ENCODE measurements around the gene SACS. TPM values are rescaled to one million over a fixed set of nuclear protein-coding genes. Genes with fewer than 3 reads are reported as not detected.
A peak's percentile ranks its signal among the peaks of the same experiment; 100 is the strongest.
"Not testable (repeated sequence)": the region's sequence is repeated elsewhere in the genome, so short reads cannot be mapped to it uniquely, and the experiment has no call there.

Gene SACS
- total RNA-seq, 2 donors from 2014 or later = 12.1 to 23.3 TPM

DNA sequence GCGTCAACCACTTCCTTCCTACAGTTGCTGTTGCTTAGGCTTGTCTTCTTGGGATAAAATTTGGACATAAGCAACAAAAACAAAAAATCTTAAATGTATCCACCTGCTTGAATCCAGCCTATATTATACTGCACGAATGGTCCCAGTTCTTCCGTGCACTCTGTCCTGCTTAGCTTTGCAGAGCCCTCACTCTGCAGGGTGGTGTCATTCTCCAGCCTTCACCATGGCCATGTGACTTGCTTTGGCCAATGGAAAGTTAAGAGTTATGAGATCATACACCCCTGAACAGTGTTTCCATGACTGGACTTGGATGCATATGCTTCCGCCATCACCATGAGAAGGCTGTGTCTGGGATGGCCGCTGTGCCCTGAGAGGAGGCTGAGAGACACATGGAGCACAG, 27.4 kb upstream of the SACS start:
- intact Hi-C loops (cut with DNase I) = loop anchor here in 1 of 2 donors (10.0 kb wide), 1 partner anchor 754 kb away; no protein-coding TSS in a partner anchor
- ATAC-seq (no peak), DNase-seq (no peak)

DNA sequence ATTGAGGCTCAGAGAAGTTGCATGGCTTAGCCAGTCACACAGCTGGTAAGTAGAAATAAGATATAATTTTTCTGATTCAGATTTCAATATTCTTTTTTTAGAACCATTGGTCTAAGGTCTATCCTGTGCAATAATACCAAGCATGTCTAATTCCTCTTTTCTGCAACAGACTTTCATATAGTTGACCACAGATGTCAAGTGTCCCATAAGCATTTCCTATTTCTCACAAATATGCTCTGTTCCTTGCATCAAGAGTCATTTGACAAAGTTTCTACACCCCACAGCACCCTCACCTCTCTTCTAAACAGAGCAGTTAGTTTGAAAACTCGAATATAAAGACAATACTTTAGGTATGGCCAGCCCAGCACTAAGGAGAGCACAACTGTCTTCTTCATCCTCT, 26.8 kb upstream of the SACS start:
- intact Hi-C loops (cut with DNase I) = loop anchor here in 1 of 2 donors (10.0 kb wide), 1 partner anchor 754 kb away; no protein-coding TSS in a partner anchor
- DNase-seq (no peak), ATAC-seq (peak in 1 of 2 donors; percentile 5)

DNA sequence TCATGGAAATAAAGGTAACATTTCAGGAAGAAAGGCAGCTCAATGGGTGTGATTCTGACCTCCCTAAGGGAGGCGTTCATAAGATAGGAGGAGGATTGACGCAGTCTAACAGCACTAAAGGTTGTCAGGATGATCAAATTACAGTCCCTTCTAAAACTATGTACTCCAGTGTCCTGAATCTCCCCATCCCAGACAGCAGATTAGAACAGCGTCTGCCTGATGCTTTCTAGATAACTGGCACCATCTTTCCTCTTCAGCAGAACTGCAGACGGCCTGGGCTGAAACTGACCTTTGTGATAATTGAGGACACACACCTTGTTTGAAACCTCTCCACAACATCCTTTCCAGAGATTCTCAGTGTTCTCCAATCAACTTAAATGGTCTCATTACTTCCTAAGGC, 25.5 kb upstream of the SACS start:
- intact Hi-C loops (cut with DNase I) = no loop called here

DNA sequence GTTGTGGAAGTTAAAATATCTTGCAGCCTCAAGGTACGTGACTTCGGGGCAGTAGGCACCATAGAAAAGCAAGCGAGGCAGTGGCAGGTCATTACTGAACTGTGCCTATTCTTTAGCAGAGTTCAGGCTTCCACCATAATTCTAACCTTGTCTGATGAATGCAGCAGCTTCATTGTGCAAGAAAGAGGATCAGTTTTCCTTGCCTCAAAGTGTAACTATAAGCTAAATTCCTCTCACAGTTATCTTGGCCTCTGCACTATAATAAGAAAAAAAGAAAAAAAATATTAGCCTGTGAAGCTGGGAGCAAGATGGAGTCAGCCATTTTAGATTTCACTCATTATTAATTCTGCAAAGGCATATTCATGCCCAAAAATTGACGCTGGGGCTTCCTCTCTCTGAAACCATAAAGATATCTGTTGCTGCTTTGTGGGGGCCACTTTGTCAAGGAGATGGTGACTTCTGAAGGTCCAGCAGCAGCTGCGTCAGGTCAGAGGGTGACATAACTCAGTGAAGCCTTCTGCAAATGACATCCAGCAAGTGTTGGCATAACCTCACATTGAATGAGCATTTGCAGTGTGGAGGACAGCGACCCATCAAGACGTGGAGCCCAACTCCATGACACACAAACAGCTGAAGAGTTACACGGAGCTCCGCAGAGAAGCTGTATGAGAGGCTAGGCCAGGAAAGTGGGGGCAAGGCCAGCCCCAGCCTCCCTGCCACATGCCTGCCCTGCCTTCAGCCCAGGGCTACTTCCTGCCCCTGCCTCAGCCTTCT, 23.1 kb upstream of the SACS start:
- intact Hi-C loops (cut with DNase I) = no loop called here
- DNase-seq (no peak), ATAC-seq (no peak)

More for the DNA sequence above, 25.5 kb upstream of the SACS start:
- DNase-seq = no peak
- ATAC-seq = no peak

DNA sequence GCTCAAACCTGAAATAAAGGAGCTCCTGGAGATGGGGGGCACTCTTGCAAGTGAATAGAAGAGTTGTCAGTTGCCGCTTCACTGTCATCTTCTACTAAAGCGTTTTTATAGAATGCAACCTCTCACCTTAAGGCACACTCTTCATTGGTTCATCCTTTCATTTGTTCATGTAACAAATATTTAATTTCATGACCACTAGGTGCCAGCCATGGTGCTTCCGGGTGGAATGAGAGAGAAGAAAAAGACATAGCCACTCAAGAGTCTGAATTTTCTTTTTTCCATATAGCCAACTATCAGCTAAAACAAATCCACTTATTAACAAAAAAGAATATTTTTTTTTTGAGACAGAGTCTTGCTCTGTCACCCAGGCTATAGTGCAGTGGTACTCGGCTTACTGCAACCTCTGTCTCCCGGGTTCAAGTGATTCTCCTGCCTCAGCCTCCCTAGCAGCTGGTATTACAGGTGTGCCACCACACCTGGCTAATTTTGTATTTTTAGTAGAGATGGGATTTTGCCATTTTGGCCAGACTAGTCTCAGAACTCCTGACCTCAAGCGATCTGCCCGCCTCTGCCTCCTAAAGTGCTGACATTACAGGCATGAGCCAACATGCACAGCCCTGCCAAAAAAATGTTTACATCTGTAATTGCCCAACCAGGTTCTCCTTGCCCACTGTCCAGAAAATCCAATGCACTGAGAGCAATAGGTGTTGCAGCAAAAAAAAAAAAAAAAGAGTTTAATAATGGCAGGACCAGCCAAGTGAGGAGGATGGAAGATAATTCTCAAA, 22.1 kb upstream of the SACS start:
- DNase-seq (no peak), ATAC-seq (no peak)
- intact Hi-C loops (cut with DNase I) = no loop called here

DNA sequence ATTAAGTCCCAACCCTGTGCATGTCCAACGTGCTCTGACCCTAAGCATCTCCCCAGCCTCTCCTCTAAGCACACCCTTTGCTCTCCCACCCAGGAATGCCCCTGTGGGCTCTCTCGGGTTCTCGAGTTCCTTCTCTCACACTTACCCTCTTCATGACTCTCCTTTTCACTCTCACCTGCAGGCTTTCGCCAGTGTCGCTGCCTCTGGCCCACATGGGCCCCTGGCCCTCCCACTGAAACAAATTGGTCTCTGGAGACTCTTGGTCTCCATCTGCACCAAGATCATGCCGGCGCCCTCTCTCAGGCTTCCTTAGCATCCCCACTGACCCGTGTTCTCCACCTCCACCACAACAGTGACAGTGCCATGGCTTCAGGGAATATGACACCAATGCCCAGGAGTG, 19.6 kb upstream of the SACS start:
- intact Hi-C loops (cut with DNase I) = no loop called here
- DNase-seq (no peak), ATAC-seq (no peak)

DNA sequence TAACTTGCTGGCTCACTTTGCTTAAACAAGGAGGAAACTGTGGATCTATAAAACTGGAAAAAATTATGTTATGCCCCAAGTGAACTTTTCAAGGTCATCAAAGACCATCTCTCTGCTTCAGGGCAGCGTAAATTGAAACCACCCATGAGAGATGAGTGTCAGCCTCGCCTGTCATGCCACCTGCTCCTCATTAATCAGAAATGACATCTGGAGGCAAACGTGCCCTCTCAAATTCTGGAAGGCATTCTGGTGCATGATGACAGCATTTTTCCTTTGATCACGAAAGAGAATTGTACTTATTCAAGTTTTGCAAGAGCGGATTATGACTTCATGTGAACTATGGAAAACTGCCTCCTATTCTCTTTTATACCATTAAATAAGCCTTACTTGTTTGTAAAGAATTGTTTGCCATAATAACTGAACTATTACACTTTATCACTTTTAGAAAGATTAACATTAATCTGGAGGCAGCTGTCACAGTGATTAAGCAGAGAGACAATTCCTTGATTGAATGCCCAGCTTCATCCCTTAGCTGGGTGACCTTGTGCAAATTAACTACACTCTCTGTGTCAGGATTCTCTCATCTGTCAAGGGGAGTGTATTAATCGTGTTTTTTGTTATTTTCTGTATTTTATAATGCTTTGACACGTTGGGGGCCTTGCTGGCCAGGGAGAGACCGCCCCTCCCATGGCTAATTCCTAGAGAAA, 17.0 kb upstream of the SACS start:
- intact Hi-C loops (cut with DNase I) = no loop called here
- DNase-seq (no peak), ATAC-seq (no peak)

DNA sequence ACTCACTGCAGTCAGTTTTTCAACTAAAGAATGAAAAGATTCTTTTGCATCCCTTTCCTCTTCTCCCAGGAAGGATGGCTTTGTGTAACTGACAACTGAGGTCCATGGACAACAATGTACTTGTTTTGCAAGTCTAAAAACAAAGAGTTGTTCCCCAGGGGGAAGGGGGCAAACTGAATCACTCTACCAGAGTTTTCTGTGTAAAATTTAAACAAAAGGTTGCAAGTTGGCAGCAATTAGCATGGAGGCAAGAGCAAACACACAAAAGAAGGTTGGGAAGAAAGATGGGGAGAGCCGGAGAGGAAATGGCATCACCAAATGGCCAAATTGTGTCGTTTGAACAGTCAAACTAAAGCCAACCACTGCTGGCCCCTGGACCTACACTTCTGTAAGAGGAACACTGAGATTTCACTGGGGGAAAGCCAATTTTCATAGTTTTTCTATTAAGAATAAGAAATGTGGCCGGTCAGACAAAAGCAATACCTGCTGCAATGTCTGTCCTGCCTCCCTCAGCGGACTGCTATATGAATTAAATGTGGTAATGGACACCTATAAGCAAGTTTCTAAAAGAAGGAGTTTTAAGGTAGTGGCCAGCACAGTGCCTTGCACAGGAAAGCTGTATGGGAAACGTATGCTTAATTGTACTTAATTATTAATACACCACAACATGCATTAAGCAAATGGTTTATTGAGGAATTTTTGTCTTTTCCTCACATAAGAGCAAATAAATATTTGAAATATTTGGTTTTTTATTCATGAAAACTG, 16.1 kb upstream of the SACS start:
- intact Hi-C loops (cut with DNase I) = no loop called here

DNA sequence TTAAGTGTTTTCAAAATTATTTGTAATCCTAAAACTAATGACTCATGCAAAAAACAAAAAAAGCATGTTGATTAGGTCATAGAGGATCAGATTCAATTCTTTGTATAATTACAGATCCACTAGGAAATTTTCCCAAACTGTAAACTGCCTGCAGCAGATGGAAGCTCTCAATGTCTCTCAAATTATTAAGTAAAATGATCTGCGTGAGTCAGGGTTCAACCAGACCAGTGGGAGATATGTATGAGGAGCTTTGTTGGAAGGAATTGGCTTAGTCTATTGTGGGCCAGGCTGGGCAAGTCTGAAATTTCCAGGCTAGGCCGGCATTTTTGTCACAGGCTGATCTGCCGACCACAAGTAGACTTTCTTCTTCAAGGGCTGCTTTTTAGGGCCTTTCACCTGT, 14.4 kb upstream of the SACS start:
- ATAC-seq (peak; percentile 44 to 92), DNase-seq (no peak)
- intact Hi-C loops (cut with DNase I) = no loop called here

More for the DNA sequence above, 16.1 kb upstream of the SACS start:
- DNase-seq = no peak
- ATAC-seq = no peak

DNA sequence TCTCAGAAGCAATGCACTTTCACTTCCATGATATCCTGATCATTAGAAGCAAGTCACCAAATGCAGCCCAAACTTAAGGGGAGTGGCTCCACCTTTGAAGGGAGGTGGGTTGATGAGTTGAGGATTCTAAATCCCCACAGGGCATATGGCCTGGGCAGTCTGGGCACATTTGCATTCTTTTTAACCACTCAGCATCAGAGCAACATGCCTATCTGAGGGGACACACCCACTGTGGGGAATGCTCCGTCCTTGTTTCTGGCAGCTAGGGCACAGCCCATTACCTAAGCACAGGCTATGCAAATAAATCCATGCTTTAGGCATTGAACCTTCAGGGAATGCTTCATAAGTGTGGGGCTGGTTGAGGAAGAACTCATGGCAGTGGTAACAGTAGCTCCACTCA, 12.3 kb upstream of the SACS start:
- ATAC-seq = no peak
- intact Hi-C loops (cut with DNase I) = no loop called here
- DNase-seq = no peak

DNA sequence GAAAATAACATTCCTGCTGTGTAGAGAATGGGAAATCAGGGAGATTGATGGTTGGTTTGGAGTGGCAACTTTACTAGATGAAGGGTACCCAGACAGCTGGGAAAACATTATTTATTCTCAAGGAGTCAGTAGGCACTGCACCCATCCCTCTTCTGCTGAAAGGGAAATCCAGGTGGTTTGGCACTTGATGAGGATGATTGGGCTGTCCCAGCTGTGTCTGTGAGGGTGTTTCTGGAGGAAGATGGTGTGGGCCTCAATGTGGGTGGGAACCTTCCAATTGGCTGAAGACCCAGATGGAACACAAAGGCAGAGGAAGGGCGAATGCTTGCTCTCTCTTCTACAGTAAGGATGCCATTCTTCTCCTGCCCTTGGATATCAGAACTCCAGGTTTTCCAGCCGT, 10.4 kb upstream of the SACS start:
- ATAC-seq (no peak), DNase-seq (no peak)

DNA sequence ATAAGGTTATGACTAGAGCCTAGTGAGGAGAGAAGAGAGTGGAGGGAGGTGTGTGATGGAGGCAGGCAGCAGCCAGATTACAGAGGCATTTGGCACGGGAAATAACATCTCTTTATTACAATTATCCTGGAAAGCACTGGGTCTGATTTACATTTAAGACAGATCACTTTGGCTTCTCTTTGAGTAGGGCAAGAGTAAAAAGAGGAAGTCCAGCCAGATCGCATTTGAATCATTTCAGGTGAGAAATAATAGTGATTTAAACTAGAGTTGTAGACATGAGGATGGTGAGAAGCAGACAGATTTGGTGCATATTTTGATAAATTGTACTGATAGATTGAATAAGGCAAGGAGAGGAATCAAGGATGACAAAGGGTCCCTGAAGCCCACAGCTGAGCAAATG, 9.6 kb upstream of the SACS start:
- no peak for ATAC-seq
- no peak for DNase-seq
- intact Hi-C loops (cut with DNase I) = no loop called here

More for the DNA sequence above, 10.4 kb upstream of the SACS start:
- intact Hi-C loops (cut with DNase I) = no loop called here

DNA sequence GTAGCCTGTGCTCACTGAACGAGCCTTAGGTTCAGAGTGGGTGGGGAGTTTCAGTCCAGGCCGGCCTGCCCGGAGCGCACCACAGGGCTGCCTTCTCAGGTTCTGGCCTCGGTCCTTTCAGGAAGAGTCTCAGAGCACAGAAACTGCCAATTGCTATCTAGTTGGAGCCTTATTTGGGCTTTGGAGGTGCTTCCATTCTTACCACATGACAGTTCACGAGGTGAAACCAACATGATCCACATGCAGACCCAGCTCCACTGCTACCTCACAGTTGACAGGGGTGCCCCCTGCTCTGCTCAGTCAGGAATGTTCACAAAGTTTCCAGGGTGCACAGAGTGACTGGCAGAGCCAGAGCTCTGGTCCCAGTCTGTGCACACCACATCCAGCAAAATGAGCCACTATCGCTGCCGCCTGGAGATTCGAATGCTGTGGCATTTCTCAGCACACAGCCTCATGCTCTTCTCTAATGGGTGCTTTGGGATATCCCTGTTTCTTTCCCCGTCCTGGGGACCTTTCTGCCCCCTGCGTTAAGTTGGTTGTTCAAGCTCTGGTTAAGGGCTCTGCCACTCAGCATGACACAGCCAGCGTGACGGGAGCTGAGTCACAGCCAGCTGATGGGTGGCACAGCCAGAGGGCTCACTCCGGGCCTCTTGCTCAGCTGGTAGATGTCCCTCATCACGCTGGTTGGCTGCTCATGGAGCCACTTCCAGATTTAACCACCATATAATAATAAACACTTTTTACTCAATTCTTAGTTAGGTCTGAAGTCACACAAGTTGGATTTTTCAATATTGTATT, 7.5 kb upstream of the SACS start:
- peak; percentile 43 for DNase-seq
- intact Hi-C loops (cut with DNase I) = no loop called here
- ATAC-seq = peak; percentile 79 to 90

DNA sequence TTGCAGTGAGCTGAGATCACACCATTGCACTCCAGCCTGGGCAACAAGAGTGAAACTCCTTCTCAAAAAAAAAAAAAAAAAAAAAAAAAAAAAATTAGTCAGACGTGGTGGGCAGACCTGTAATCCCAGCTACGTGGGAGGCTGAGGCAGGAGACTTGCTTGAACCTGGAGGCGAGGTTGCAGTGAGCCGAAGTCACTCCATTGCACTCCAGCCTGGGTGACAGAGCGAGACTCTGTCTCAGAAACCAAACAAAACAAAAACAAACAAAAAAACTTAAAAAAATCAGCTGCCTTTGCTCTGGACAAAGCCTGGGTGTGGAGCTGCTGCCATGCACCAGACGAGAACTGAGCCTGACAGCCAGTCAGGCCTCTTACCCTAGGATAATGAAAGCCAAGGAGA, 6.8 kb upstream of the SACS start:
- DNase-seq; intact Hi-C loops (cut with DNase I): not testable (repeated sequence)
- peak in 1 of 2 donors; percentile 23 for ATAC-seq

DNA sequence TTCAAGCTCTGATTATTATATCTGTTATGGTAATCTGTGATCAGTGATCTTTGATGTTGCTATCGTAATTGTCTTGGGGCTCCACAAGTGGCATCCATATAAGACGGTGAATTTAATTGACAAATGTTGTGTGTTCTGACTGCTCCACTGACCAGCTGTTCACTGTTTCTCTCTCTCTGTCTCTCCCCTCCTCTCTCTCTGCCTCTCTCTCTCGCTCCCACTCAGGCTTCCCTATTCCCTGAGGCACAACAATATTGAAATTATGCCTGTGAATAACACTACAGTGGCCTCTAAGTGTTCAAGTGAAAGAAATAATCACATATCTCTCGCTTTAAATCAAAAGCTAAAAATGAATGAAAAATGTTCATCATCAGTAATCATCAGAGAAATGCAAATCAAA, 4.4 kb upstream of the SACS start:
- intact Hi-C loops (cut with DNase I) = no loop called here
- ATAC-seq (no peak), DNase-seq (no peak)

DNA sequence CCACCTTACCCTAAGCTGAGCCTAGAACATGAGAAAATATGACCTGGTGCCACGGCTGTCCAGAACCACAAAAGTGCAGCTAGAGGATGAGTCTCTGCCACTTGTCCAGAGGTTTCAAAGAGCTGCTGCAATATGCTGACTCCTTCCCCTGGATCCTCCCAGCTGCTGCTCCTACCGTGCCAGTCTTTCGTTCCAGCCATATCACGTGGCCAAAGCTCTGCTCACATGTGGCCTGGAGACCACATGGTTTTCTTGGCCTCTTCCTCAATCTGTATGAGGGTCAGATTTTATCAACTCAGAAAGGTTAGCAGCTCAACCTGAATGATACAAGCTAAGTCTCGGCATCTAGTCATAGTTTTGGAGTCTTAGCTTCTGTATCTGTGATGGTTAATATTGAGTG, 3.2 kb upstream of the SACS start:
- ATAC-seq (no peak), DNase-seq (no peak)
- intact Hi-C loops (cut with DNase I) = no loop called here

DNA sequence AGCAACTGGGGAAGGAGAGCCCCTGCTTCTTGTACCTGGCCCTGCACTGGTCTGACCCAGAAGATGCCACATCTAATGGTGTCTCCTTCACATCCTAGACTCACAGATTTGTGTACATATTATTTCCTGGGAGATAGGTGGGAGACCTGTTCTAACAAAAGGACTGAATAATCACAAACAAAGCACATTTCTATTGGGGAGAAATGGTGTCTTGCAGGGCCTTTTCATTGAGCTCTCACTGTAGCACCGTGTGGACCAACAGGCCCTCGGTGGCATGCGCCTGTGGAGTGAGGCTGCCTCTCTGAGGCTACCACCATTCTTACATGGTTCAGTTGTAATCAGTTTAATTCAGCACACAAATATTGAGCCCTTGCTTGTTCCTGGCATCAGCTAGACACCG, 989 bp upstream of the SACS start:
- ATAC-seq = no peak
- intact Hi-C loops (cut with DNase I) = no loop called here
- DNase-seq = no peak

DNA sequence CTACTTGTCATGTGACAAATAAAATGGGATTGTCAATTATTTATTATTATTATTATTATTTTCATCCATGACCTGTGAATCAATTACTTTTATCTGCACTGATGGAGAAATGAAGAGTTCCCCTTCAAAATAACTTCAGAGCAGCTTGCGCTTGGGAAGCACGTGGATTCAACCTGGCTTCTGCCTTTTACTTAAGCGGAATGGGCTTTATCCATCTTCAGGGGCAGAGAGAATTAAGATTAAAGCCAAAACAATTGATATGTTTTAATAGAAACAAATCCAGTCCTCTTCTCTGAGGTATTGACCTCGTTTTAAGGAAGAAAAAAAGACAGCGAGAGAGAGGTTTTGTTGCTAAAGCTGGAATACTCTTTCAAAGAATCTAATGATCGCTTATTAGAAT, 876 bp downstream of the SACS start:
- ATAC-seq (no peak), DNase-seq (no peak)
- intact Hi-C loops (cut with DNase I) = no loop called here
